SIG-M5 treated with dmso at 0.1 percent for 504 hours (cell line): Measurements from ENCODE around the gene BRIP1.

Source experiments
- DNase-seq: peaks from one replicate; lab custom pipeline; 2025; ENCODE audit not compliant: unreplicated experiment; lab: John Stamatoyannopoulos, UW

BRIP1 gene

GRCh38 chr17:61764846-61765245, 98.5 kb downstream of the BRIP1 start:
- DNase-seq: no peak

GRCh38 chr17:61761827-61762226, 101.5 kb downstream of the BRIP1 start:
- DNase-seq: no peak

GRCh38 chr17:61759362-61759761, 104.0 kb downstream of the BRIP1 start:
- no peak for DNase-seq

GRCh38 chr17:61758430-61758829, 104.9 kb downstream of the BRIP1 start:
- no peak for DNase-seq

GRCh38 chr17:61757168-61757567, 106.2 kb downstream of the BRIP1 start:
- DNase-seq: no peak

GRCh38 chr17:61756561-61756960, 106.8 kb downstream of the BRIP1 start:
- DNase-seq: no peak

GRCh38 chr17:61755668-61756067, 107.7 kb downstream of the BRIP1 start:
- no peak for DNase-seq

- no peak for DNase-seq
Observed at GRCh38 chr17:61755078-61755477, 108.2 kb downstream of the BRIP1 start.

- no peak for DNase-seq
Observed at GRCh38 chr17:61754124-61754523, 109.2 kb downstream of the BRIP1 start.

GRCh38 chr17:61753696-61754095, 109.6 kb downstream of the BRIP1 start:
- no peak for DNase-seq

- DNase-seq: peak; percentile 77
Observed at GRCh38 chr17:61750656-61751055, 112.7 kb downstream of the BRIP1 start.

GRCh38 chr17:61749823-61750404, 113.4 kb downstream of the BRIP1 start:
- no peak for DNase-seq

GRCh38 chr17:61746248-61746985, 116.9 kb downstream of the BRIP1 start:
- DNase-seq: no peak

- DNase-seq: no peak
Observed at GRCh38 chr17:61744804-61745203, 118.5 kb downstream of the BRIP1 start.

GRCh38 chr17:61744252-61744651, 119.1 kb downstream of the BRIP1 start:
- DNase-seq: no peak

- DNase-seq: no peak
Observed at GRCh38 chr17:61743766-61744165, 119.6 kb downstream of the BRIP1 start.

GRCh38 chr17:61739002-61739401, 124.3 kb downstream of the BRIP1 start:
- no peak for DNase-seq

GRCh38 chr17:61738249-61738648, 125.1 kb downstream of the BRIP1 start:
- no peak for DNase-seq

- no peak for DNase-seq
Observed at GRCh38 chr17:61737820-61738219, 125.5 kb downstream of the BRIP1 start.

GRCh38 chr17:61736438-61736837, 126.9 kb downstream of the BRIP1 start:
- DNase-seq: no peak

GRCh38 chr17:61735807-61736206, 127.5 kb downstream of the BRIP1 start:
- DNase-seq: no peak

GRCh38 chr17:61734466-61734865, 128.9 kb downstream of the BRIP1 start:
- no peak for DNase-seq

- no peak for DNase-seq
Observed at GRCh38 chr17:61734012-61734411, 129.3 kb downstream of the BRIP1 start.
